GM12878 (cell line): Measurements from ENCODE around the gene MEAF6.

Source experiments
- CTCF ChIP-seq, 3 experiments: IDR thresholded peaks in 2 of 3; conservative IDR thresholded peaks in 1 of 3; 2 replicates each; pipeline ENCODE4 v1.5.1; 2011; ENCODE audit warnings: low read depth in 3 of 3, low read length in 3 of 3, mild to moderate bottlenecking in 3 of 3, control low read depth in 2 of 3, moderate library complexity in 2 of 3, inconsistent platforms in 1 of 3, mixed read lengths in 1 of 3; ENCODE audit not compliant: control insufficient read depth in 2 of 3, insufficient read depth in 1 of 3; ENCODE audit errors: extremely low read depth in 1 of 3
- EZH2 ChIP-seq: IDR thresholded peaks from 2 replicates; pipeline ENCODE4 v1.6.1; 2012; ENCODE audit warnings: low read depth, mild to moderate bottlenecking, control low read depth, inconsistent platforms, low read length, borderline replicate concordance; ENCODE audit not compliant: control insufficient read depth
- HDGF ChIP-seq: fragments of 450-650 bp; IDR thresholded peaks from 2 replicates; pipeline ENCODE4 v1.6.1; 2016; ENCODE audit warnings: antibody characterized with exemption
- MAX ChIP-seq: IDR thresholded peaks from 2 replicates; pipeline ENCODE4 v1.6.1; 2012; ENCODE audit warnings: low read depth, low read length, improper control_type of control experiment
- NR2C1 ChIP-seq: fragments of 450-650 bp; IDR thresholded peaks from 2 replicates; pipeline ENCODE4 v1.6.1; 2017; ENCODE audit warnings: antibody characterized with exemption, mild to moderate bottlenecking, moderate library complexity
- PBX3 ChIP-seq: IDR thresholded peaks from 2 replicates; pipeline ENCODE4 v1.6.1; 2011; ENCODE audit warnings: mild to moderate bottlenecking, low read depth, low read length, moderate library complexity; ENCODE audit not compliant: insufficient replicate concordance
- RCOR1 ChIP-seq: conservative IDR thresholded peaks from 2 replicates; pipeline ENCODE4 v1.6.1; 2012; ENCODE audit warnings: low read depth, low read length, improper control_type of control experiment
- RELA ChIP-seq: fragments of 450-650 bp; IDR thresholded peaks from 2 replicates; pipeline ENCODE4 v1.8.0; 2014; ENCODE audit warnings: borderline replicate concordance; ENCODE audit not compliant: partially characterized antibody
- SREBF2 ChIP-seq: IDR thresholded peaks from 2 replicates; pipeline ENCODE4 v1.6.1; 2012; ENCODE audit warnings: mild to moderate bottlenecking, low read length
- STAT3 ChIP-seq: IDR thresholded peaks from 2 replicates; pipeline ENCODE4 v1.6.1; 2011; ENCODE audit warnings: low read depth, low read length, improper control_type of control experiment
- TAF1 ChIP-seq: IDR thresholded peaks from 2 replicates; pipeline ENCODE4 v1.6.1; 2011; ENCODE audit warnings: mild to moderate bottlenecking, low read depth, low read length, borderline replicate concordance
- TARDBP ChIP-seq: IDR thresholded peaks from 2 replicates; pipeline ENCODE4 v1.6.1; 2016; ENCODE audit warnings: borderline replicate concordance
- ZNF217 ChIP-seq: fragments of 450-650 bp; IDR thresholded peaks from 2 replicates; pipeline ENCODE4 v1.6.1; 2017; ENCODE audit warnings: antibody characterized with exemption, mild to moderate bottlenecking
- ZNF274 ChIP-seq: IDR thresholded peaks from one replicate; pipeline ENCODE4 v1.8.0; 2011; ENCODE audit not compliant: insufficient read length, insufficient read depth

DNA sequence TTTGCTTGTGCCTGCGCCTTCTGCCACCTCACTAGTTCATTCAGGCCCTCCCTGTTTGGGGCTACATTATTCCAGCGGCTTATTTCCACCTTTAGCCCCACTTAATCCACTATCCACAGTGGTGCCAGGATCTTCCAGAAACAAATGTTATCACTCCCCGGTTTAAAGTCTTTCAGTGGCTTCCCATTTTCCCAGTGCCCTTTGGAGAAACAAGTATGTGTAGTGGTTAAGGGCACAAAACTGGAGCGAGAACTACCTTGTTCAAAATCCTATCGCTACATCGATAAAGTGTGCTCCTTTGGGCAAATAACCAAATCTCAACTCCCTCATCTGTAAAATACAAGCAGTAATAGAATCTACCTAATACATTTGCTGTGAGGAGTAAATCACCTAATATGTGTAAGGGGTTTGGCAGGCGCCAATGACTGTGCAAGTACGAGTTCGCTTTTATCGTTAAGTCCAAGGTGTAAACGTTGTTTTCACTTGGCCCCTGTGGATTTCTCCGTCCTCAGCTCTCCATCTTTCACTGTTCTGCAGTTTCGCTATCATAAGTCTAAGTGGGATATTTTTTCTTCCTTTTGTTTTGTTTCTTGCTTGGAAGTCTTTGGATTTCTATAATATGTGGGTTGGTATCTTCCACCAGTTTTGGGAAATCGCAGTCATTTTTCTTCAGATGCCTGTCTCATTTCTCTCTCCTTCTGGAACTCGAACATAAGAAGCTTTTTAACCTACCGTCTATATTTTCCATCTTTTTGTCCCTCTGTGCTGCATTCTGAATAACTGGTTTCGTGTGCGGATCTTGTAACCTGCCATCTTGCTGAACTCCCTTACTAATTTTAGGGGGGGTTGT, 844 bp upstream of the MEAF6 start:
- TF ChIP-seq MAX: no peak
- no peak for TF ChIP-seq ZNF274
- TF ChIP-seq RCOR1: no peak
- TF ChIP-seq TAF1: no peak
- TF ChIP-seq ZNF217: no peak
- no peak for TF ChIP-seq SREBF2
- no peak for TF ChIP-seq EZH2
- TF ChIP-seq PBX3: no peak
- TF ChIP-seq STAT3: no peak
- TF ChIP-seq NR2C1: no peak
- no peak for TF ChIP-seq CTCF (IDR thresholded peaks at IDR 0.05 in 2 of 3, conservative IDR thresholded peaks at IDR 0.05 in 1 of 3; ENCODE audit: control insufficient read depth in 2 of 3, extremely low read depth in 1 of 3, insufficient read depth in 1 of 3, low read depth in 3 of 3, low read length in 3 of 3)
- no peak for TF ChIP-seq RELA
- TF ChIP-seq HDGF: no peak
- TF ChIP-seq TARDBP: no peak
